Kidney epithelial cell (primary cell): ENCODE results near the gene ARHGAP22. TPM values are rescaled to one million over a fixed set of nuclear protein-coding genes. Genes with fewer than 3 reads are reported as not detected.

Experiments used
- DNase-seq: peaks from one replicate; pipeline ENCODE4 v3.0.0-alpha.2; 2010; ENCODE audit warnings: low read depth
- H3K27me3 ChIP-seq: 2 replicates; pipeline ENCODE4 v1.6.0; 2011; ENCODE audit warnings: low read length; ENCODE audit not compliant: control insufficient read depth, insufficient read depth
- H3K36me3 ChIP-seq: 2 replicates; pipeline ENCODE4 v1.5.1; 2011; ENCODE audit warnings: low read length; ENCODE audit not compliant: control insufficient read depth, insufficient read depth
- H3K4me3 ChIP-seq: 2 replicates; pipeline ENCODE4 v1.5.1; 2011; ENCODE audit warnings: low read depth, mild to moderate bottlenecking, control low read depth, low read length
- CTCF ChIP-seq: IDR thresholded peaks from 2 replicates; pipeline ENCODE4 v1.5.1; 2011; ENCODE audit warnings: mild to moderate bottlenecking, moderate library complexity, low read length, control low read depth, inconsistent platforms; ENCODE audit not compliant: insufficient read depth, poor library complexity, severe bottlenecking
- total RNA-seq: library from RNA; depleted of rRNA; stranded (reverse); fragments of >200 nt; gene quantifications from 2 replicates; pipeline ENCODE4 v1.2.3, GENCODE V29; 2015

Gene ARHGAP22
- total RNA-seq, 1 donor from 2014 or later, result 7.0 TPM

GRCh38 chr10:48520594-48520993, 84.3 kb downstream of the ARHGAP22 start:
- Histone ChIP-seq H3K4me3 (no peak overlapping the region), H3K36me3 (peaks cover 1% of the 10 kb centered on the region), H3K27me3 (no peaks in the 10 kb centered on the region)
- TF ChIP-seq CTCF, result no peak
- DNase-seq, result no peak

DNA sequence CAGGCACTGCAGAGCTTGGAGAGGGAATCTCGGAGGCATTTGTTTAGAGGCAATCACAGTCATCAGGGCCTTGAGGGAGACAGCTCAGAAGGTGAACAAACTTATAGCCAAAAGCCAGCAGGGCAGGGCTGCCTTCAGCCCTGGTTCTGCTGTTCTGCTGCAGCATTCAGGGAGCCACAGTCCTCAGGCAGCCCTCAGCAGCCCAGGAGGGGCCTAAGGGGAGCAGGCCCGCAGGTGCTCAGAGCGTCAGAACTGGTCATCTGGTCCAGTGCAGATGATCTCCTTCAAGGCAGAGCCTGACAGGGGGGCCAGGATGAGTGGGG, 84.7 kb downstream of the ARHGAP22 start:
- peaks cover 1% of the 10 kb centered on the region for H3K36me3 ChIP-seq
- no peak for DNase-seq
- no peak overlapping the region for H3K4me3 ChIP-seq
- no peak for TF ChIP-seq CTCF
- H3K27me3 ChIP-seq, result no peaks in the 10 kb centered on the region

DNA sequence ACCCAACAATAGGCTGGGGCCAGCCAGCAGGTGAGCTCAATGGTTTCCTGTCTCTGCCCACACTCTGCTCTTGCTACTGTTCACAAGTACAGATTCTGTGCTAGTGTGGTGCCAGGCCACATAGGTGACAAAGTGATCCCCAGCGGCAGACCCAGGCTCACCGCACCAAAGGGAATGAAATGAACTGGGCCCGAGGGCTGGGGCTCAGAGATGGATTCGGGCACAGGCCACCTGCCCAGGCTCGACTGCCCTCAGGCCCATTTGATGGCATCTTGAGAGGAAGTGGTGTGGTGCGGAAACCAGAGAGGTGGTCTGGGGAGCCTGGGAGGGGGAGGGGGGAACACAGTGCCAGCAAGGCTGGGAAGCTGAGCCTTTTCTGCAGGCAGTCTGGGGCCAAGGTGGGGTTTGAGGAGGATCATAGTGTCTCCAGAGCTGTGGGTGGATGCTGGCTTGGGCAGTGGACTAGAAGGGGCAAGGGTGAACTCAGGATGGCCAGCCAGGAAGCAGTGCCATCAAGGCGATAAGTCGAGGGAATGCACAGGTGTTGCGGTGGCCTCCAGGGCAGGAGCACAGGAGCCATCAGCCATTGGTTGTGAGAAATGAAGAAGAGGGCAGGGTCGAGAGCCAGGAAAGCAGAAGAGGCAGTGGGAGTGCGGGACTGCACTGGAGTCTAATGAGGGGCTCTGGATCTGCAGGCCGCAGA, 85.2 kb downstream of the ARHGAP22 start:
- TF ChIP-seq CTCF, result no peak
- H3K4me3 ChIP-seq, result no peak overlapping the region
- DNase-seq, result no peak
- H3K36me3 ChIP-seq, result peaks cover 1% of the 10 kb centered on the region
- no peaks in the 10 kb centered on the region for H3K27me3 ChIP-seq

DNA sequence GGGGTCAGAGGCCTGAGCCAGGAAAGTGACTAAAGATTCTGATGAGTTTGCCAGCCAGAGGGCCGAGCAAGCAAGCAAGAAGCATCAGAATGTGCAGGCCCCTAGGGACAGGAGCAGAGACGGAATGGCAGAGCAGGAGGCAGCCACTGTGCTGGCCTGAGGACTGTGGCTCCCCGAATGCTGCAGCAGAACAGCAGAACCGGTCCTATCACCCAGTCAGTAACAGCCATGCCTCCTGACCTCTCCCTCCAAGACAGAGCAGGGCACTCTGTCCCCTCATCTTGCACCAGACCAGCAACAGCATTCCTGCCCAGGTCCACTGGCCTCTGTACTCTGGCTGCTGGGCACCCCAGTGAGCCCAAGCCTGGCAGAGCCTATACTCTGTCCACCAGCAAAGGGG, 85.9 kb downstream of the ARHGAP22 start:
- Histone ChIP-seq H3K27me3 (no peaks in the 10 kb centered on the region), H3K4me3 (no peak overlapping the region), H3K36me3 (peaks cover 1% of the 10 kb centered on the region)
- DNase-seq, result no peak
- TF ChIP-seq CTCF, result no peak

GRCh38 chr10:48517911-48518811, 86.7 kb downstream of the ARHGAP22 start:
- TF ChIP-seq CTCF, result no peak
- DNase-seq, result no peak
- Histone ChIP-seq H3K36me3 (peaks cover 1% of the 10 kb centered on the region), H3K27me3 (no peaks in the 10 kb centered on the region), H3K4me3 (no peak overlapping the region)
